ENCODE results near the gene DTNBP1.

The DTNBP1 gene

DNA sequence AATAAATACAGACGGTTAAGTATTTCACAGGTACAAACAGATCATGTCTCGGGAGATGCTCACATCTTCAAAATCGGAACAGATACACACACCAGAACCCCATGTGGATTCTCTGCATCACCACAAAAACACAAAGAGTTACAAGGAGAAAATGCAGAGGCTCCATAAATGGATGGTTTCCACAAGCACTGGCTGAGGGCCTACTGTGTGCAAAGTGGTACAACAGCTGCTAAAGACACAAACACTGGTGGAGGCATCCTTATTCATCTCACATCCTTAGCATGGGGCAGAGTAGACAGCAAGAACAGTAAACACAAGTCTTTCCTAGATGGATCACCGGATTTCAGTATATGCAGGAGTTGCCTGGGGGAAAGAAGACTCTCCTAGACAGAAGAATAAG is 88.8 kb downstream of the DTNBP1 start:
- Histone ChIP-seq H3K36me3 (replicated peaks; ENCODE audit: insufficient read depth, low read length) (no peaks in the 10 kb centered on the region), H3K9me3 (replicated peaks; ENCODE audit: insufficient read depth, low read length) (no peaks in the 10 kb centered on the region), H3K27ac (ENCODE audit: low read length) (no peak overlapping the region), H3K27me3 (replicated peaks; ENCODE audit: insufficient read depth, low read length) (no peaks in the 10 kb centered on the region), H2AFZ (ENCODE audit: low read length) (no peak overlapping the region), H3K79me2 (ENCODE audit: low read length) (no peaks in the 10 kb centered on the region), H3K9me2 (replicated peaks; ENCODE audit: insufficient read depth, low read length) (no peaks in the 10 kb centered on the region), H3F3A (ENCODE audit: insufficient read depth, low read length) (no peaks in the 10 kb centered on the region), H3K4me2 (ENCODE audit: low read depth, low read length) (no peak overlapping the region), H3K4me3 (ENCODE audit: low read length) (no peak overlapping the region), H4K20me1 (ENCODE audit: insufficient read depth, low read length) (no peaks in the 10 kb centered on the region), H3K4me1 (ENCODE audit: low read length) (no peaks in the 10 kb centered on the region), H3K9ac (ENCODE audit: low read length) (no peak overlapping the region)
- no peak for DNase-seq
- TF ChIP-seq CTCF (IDR thresholded peaks at IDR 0.05; ENCODE audit: low read length) (no peak), EZH2phosphoT487 (IDR thresholded peaks at IDR 0.05; ENCODE audit: low read length) (no peak), EZH2 (optimal IDR thresholded peaks at IDR 0.05; ENCODE audit: low read depth, low read length) (no peak)

- no peak overlapping the region for H3K27ac ChIP-seq (ENCODE audit: low read length)
- H3K36me3 ChIP-seq (replicated peaks; ENCODE audit: insufficient read depth, low read length): no peaks in the 10 kb centered on the region
- H2AFZ ChIP-seq (ENCODE audit: low read length): no peak overlapping the region
- no peak overlapping the region for H3K9ac ChIP-seq (ENCODE audit: low read length)
- H3F3A ChIP-seq (ENCODE audit: insufficient read depth, low read length): no peaks in the 10 kb centered on the region
- no peak overlapping the region for H3K4me3 ChIP-seq (ENCODE audit: low read length)
- no peak for DNase-seq
- TF ChIP-seq CTCF (IDR thresholded peaks at IDR 0.05; ENCODE audit: low read length): no peak
- TF ChIP-seq EZH2phosphoT487 (IDR thresholded peaks at IDR 0.05; ENCODE audit: low read length): no peak
- no peak for TF ChIP-seq EZH2 (optimal IDR thresholded peaks at IDR 0.05; ENCODE audit: low read depth, low read length)
- H3K9me3 ChIP-seq (replicated peaks; ENCODE audit: insufficient read depth, low read length): no peaks in the 10 kb centered on the region
- no peaks in the 10 kb centered on the region for H3K27me3 ChIP-seq (replicated peaks; ENCODE audit: insufficient read depth, low read length)
- no peaks in the 10 kb centered on the region for H3K79me2 ChIP-seq (ENCODE audit: low read length)
- H4K20me1 ChIP-seq (ENCODE audit: insufficient read depth, low read length): no peaks in the 10 kb centered on the region
- no peaks in the 10 kb centered on the region for H3K4me1 ChIP-seq (ENCODE audit: low read length)
- no peaks in the 10 kb centered on the region for H3K9me2 ChIP-seq (replicated peaks; ENCODE audit: insufficient read depth, low read length)
- no peak overlapping the region for H3K4me2 ChIP-seq (ENCODE audit: low read depth, low read length)
These were observed 89.4 kb downstream of the DTNBP1 start for GRCh38 chr6:15573384-15573783.

- Histone ChIP-seq H4K20me1 (ENCODE audit: insufficient read depth, low read length) (no peaks in the 10 kb centered on the region), H3K4me3 (ENCODE audit: low read length) (no peak overlapping the region), H3K27me3 (replicated peaks; ENCODE audit: insufficient read depth, low read length) (no peaks in the 10 kb centered on the region), H2AFZ (ENCODE audit: low read length) (no peak overlapping the region), H3K36me3 (replicated peaks; ENCODE audit: insufficient read depth, low read length) (no peaks in the 10 kb centered on the region), H3K9me3 (replicated peaks; ENCODE audit: insufficient read depth, low read length) (no peaks in the 10 kb centered on the region), H3K4me2 (ENCODE audit: low read depth, low read length) (no peak overlapping the region), H3K4me1 (ENCODE audit: low read length) (no peaks in the 10 kb centered on the region), H3K27ac (ENCODE audit: low read length) (no peak overlapping the region), H3K9ac (ENCODE audit: low read length) (no peak overlapping the region), H3K79me2 (ENCODE audit: low read length) (no peaks in the 10 kb centered on the region), H3K9me2 (replicated peaks; ENCODE audit: insufficient read depth, low read length) (no peaks in the 10 kb centered on the region), H3F3A (ENCODE audit: insufficient read depth, low read length) (no peaks in the 10 kb centered on the region)
- no peak for DNase-seq
- TF ChIP-seq CTCF (IDR thresholded peaks at IDR 0.05; ENCODE audit: low read length): no peak
- TF ChIP-seq EZH2 (optimal IDR thresholded peaks at IDR 0.05; ENCODE audit: low read depth, low read length): no peak
- no peak for TF ChIP-seq EZH2phosphoT487 (IDR thresholded peaks at IDR 0.05; ENCODE audit: low read length)
These were observed 90.4 kb downstream of the DTNBP1 start for GRCh38 chr6:15572296-15573016.
